ENCODE data around the gene SEMA4D.
"Not testable (repeated sequence)": the region's sequence is repeated elsewhere in the genome, so short reads cannot be mapped to it uniquely, and the experiment has no call there.

The SEMA4D gene

GRCh38 chr9:89379508-89380115, 118.3 kb downstream of the SEMA4D start:
- no peak for ATAC-seq
- H3K4me3 Mint-ChIP-seq = no peak overlapping the region
- no peaks in the 10 kb centered on the region for H3K9me3 Mint-ChIP-seq
- peaks cover 82% of the 10 kb centered on the region for H3K36me3 Mint-ChIP-seq
- peaks cover 63% of the 10 kb centered on the region for H3K4me1 Mint-ChIP-seq
- no peak overlapping the region for H3K27ac Mint-ChIP-seq
- H3K27me3 Mint-ChIP-seq = no peaks in the 10 kb centered on the region

GRCh38 chr9:89379031-89379430, 118.9 kb downstream of the SEMA4D start:
- no peak overlapping the region for H3K27ac Mint-ChIP-seq
- H3K36me3 Mint-ChIP-seq = peaks cover 77% of the 10 kb centered on the region
- no peaks in the 10 kb centered on the region for H3K9me3 Mint-ChIP-seq
- ATAC-seq = no peak
- H3K4me1 Mint-ChIP-seq = peaks cover 68% of the 10 kb centered on the region
- H3K27me3 Mint-ChIP-seq = no peaks in the 10 kb centered on the region
- H3K4me3 Mint-ChIP-seq = no peak overlapping the region

GRCh38 chr9:89378541-89378940, 119.4 kb downstream of the SEMA4D start:
- H3K4me1 Mint-ChIP-seq = peaks cover 68% of the 10 kb centered on the region
- H3K4me3 Mint-ChIP-seq = no peak overlapping the region
- H3K9me3 Mint-ChIP-seq = no peaks in the 10 kb centered on the region
- ATAC-seq = no peak
- peaks cover 72% of the 10 kb centered on the region for H3K36me3 Mint-ChIP-seq
- peak overlapping the region; percentile 77 for H3K27ac Mint-ChIP-seq
- H3K27me3 Mint-ChIP-seq = no peaks in the 10 kb centered on the region

GRCh38 chr9:89377411-89377810, 120.5 kb downstream of the SEMA4D start:
- Mint-ChIP-seq H3K9me3 (no peaks in the 10 kb centered on the region), H3K27me3 (no peaks in the 10 kb centered on the region), H3K36me3 (peaks cover 60% of the 10 kb centered on the region), H3K4me1 (peaks cover 66% of the 10 kb centered on the region), H3K4me3 (no peak overlapping the region), H3K27ac (peak overlapping the region; percentile 77)
- no peak for ATAC-seq

- Mint-ChIP-seq H3K4me3 (no peak overlapping the region), H3K4me1 (peaks cover 64% of the 10 kb centered on the region), H3K9me3 (no peaks in the 10 kb centered on the region), H3K27me3 (no peaks in the 10 kb centered on the region), H3K27ac (peak overlapping the region; percentile 77), H3K36me3 (peaks cover 55% of the 10 kb centered on the region)
- ATAC-seq = no peak
These were observed 121.1 kb downstream of the SEMA4D start for GRCh38 chr9:89376741-89377351.

GRCh38 chr9:89376286-89376685, 121.6 kb downstream of the SEMA4D start:
- Mint-ChIP-seq H3K4me1 (peaks cover 59% of the 10 kb centered on the region), H3K27ac (peak overlapping the region; percentile 77), H3K27me3 (no peaks in the 10 kb centered on the region), H3K36me3 (peaks cover 49% of the 10 kb centered on the region), H3K4me3 (no peak overlapping the region), H3K9me3 (no peaks in the 10 kb centered on the region)
- no peak for ATAC-seq

GRCh38 chr9:89375191-89375760, 122.6 kb downstream of the SEMA4D start:
- Mint-ChIP-seq H3K27ac (peak overlapping the region; percentile 77), H3K4me3 (no peak overlapping the region), H3K9me3 (no peaks in the 10 kb centered on the region), H3K27me3 (no peaks in the 10 kb centered on the region), H3K36me3 (peaks cover 39% of the 10 kb centered on the region), H3K4me1 (peaks cover 55% of the 10 kb centered on the region)
- ATAC-seq = peak; percentile 84

GRCh38 chr9:89374176-89374575, 123.7 kb downstream of the SEMA4D start:
- Mint-ChIP-seq H3K4me1 (peaks cover 55% of the 10 kb centered on the region), H3K27ac (peak overlapping the region; percentile 77), H3K9me3 (no peaks in the 10 kb centered on the region), H3K27me3 (no peaks in the 10 kb centered on the region), H3K4me3 (no peak overlapping the region), H3K36me3 (peaks cover 28% of the 10 kb centered on the region)
- ATAC-seq = no peak

GRCh38 chr9:89372979-89373378, 124.9 kb downstream of the SEMA4D start:
- H3K36me3 Mint-ChIP-seq = peaks cover 16% of the 10 kb centered on the region
- H3K4me1 Mint-ChIP-seq = peaks cover 59% of the 10 kb centered on the region
- H3K27ac Mint-ChIP-seq = peak overlapping the region; percentile 77
- ATAC-seq = peak; percentile 2
- no peaks in the 10 kb centered on the region for H3K27me3 Mint-ChIP-seq
- H3K9me3 Mint-ChIP-seq = no peaks in the 10 kb centered on the region
- no peak overlapping the region for H3K4me3 Mint-ChIP-seq

- peak overlapping the region; percentile 77 for H3K27ac Mint-ChIP-seq
- peaks cover 11% of the 10 kb centered on the region for H3K36me3 Mint-ChIP-seq
- H3K4me1 Mint-ChIP-seq = peaks cover 54% of the 10 kb centered on the region
- ATAC-seq = peak; percentile 31
- no peaks in the 10 kb centered on the region for H3K27me3 Mint-ChIP-seq
- no peaks in the 10 kb centered on the region for H3K9me3 Mint-ChIP-seq
- no peak overlapping the region for H3K4me3 Mint-ChIP-seq
These were observed 125.6 kb downstream of the SEMA4D start for GRCh38 chr9:89372230-89372816.

- Mint-ChIP-seq H3K4me1 (peaks cover 49% of the 10 kb centered on the region), H3K27ac (peak overlapping the region; percentile 77)
- H3K36me3 Mint-ChIP-seq, H3K9me3 Mint-ChIP-seq, H3K4me3 Mint-ChIP-seq, H3K27me3 Mint-ChIP-seq: not testable (repeated sequence)
- ATAC-seq = peak; percentile 48
These were observed 126.1 kb downstream of the SEMA4D start for GRCh38 chr9:89371791-89372190.

GRCh38 chr9:89370593-89370992, 127.3 kb downstream of the SEMA4D start:
- Mint-ChIP-seq H3K27me3 (no peaks in the 10 kb centered on the region), H3K4me3 (no peak overlapping the region), H3K9me3 (no peaks in the 10 kb centered on the region), H3K36me3 (no peaks in the 10 kb centered on the region), H3K4me1 (peaks cover 38% of the 10 kb centered on the region), H3K27ac (no peak overlapping the region)
- no peak for ATAC-seq

GRCh38 chr9:89368978-89369377, 128.9 kb downstream of the SEMA4D start:
- no peak for ATAC-seq
- Mint-ChIP-seq H3K9me3 (no peaks in the 10 kb centered on the region), H3K36me3 (no peaks in the 10 kb centered on the region), H3K27me3 (no peaks in the 10 kb centered on the region), H3K4me3 (no peak overlapping the region), H3K4me1 (peaks cover 22% of the 10 kb centered on the region), H3K27ac (no peak overlapping the region)

- Mint-ChIP-seq H3K4me1 (peaks cover 18% of the 10 kb centered on the region), H3K4me3 (no peak overlapping the region), H3K27me3 (no peaks in the 10 kb centered on the region), H3K27ac (no peak overlapping the region), H3K36me3 (no peaks in the 10 kb centered on the region), H3K9me3 (no peaks in the 10 kb centered on the region)
- no peak for ATAC-seq
These were observed 129.4 kb downstream of the SEMA4D start for GRCh38 chr9:89368550-89368949.

GRCh38 chr9:89367726-89368437, 130.0 kb downstream of the SEMA4D start:
- H3K36me3 Mint-ChIP-seq = no peaks in the 10 kb centered on the region
- H3K4me1 Mint-ChIP-seq = peaks cover 11% of the 10 kb centered on the region
- no peaks in the 10 kb centered on the region for H3K27me3 Mint-ChIP-seq
- H3K4me3 Mint-ChIP-seq = no peak overlapping the region
- no peaks in the 10 kb centered on the region for H3K9me3 Mint-ChIP-seq
- H3K27ac Mint-ChIP-seq = no peak overlapping the region
- ATAC-seq = no peak
